ENCODE data around the gene LAMA5. TPM values are rescaled to one million over a fixed set of nuclear protein-coding genes. Genes with fewer than 3 reads are reported as not detected.

LAMA5 gene
- polyA plus RNA-seq, 1 of the 3 experiments (the other 2 are of a cell fraction), result 27.2 TPM

DNA sequence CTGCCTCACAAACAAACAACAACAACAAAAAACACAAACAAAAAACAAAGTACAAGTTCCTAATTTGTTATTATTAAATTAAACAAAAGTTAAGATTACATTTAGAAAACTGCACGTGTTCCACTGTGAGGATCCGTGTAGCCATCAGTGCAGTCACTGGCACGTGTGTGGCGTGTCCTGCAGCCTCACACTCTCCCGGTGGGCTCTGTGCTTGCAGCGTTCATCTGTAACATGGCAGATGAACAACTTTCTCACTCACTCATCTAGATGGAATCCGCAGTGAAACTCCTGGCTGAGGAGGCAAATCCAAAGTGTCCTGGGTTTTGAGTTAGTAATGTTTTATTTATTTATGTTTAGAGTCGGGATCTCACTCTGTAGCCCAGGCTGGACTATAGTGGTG lies 77.2 kb downstream of the LAMA5 start (continued):
- TF ChIP-seq, protein P1, sequence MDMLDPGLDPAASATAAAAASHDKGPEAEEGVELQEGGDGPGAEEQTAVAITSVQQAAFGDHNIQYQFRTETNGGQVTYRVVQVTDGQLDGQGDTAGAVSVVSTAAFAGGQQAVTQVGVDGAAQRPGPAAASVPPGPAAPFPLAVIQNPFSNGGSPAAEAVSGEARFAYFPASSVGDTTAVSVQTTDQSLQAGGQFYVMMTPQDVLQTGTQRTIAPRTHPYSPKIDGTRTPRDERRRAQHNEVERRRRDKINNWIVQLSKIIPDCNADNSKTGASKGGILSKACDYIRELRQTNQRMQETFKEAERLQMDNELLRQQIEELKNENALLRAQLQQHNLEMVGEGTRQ (IDR thresholded peaks at IDR 0.05; ENCODE audit: borderline replicate concordance, low read depth, low read length), result no peak
- no peak for TF ChIP-seq RCOR1 (IDR thresholded peaks at IDR 0.05; ENCODE audit: low read length)
- no peak for TF ChIP-seq ELF1 (IDR thresholded peaks at IDR 0.05)
- TF ChIP-seq YY1 (IDR thresholded peaks at IDR 0.05; ENCODE audit: low read depth), result no peak
- no peak for TF ChIP-seq FOXM1 (IDR thresholded peaks at IDR 0.05; ENCODE audit: low read depth)

- no peaks in the 10 kb centered on the region for H3K4me1 ChIP-seq (ENCODE audit: control insufficient read depth in 1 of 2, insufficient read depth in 2 of 2, low read depth in 1 of 2, low read length in 1 of 2)
- no peak for TF ChIP-seq IRF3 (IDR thresholded peaks at IDR 0.05; ENCODE audit: low read depth, low read length)
- TF ChIP-seq TAF1 (IDR thresholded peaks at IDR 0.05; ENCODE audit: borderline replicate concordance, low read depth, low read length), result no peak
- TF ChIP-seq USF1 (IDR thresholded peaks at IDR 0.05; ENCODE audit: borderline replicate concordance, low read depth), result no peak
- no peak for TF ChIP-seq ELF1 (IDR thresholded peaks at IDR 0.05)
- no peak for TF ChIP-seq FOXJ3 (CRISPR knock-in tag; IDR thresholded peaks at IDR 0.05)
- TF ChIP-seq JUND (IDR thresholded peaks at IDR 0.05), result no peak
- no peak for TF ChIP-seq GABPA (IDR thresholded peaks at IDR 0.05; ENCODE audit: low read depth)
- no peak for TF ChIP-seq EP300 (IDR thresholded peaks at IDR 0.05; ENCODE audit: borderline replicate concordance in 1 of 2, low read depth in 1 of 2, low read length in 1 of 2)
- no peak for TF ChIP-seq RAD21 (IDR thresholded peaks at IDR 0.05; ENCODE audit: low read length)
- TF ChIP-seq, protein P2, sequence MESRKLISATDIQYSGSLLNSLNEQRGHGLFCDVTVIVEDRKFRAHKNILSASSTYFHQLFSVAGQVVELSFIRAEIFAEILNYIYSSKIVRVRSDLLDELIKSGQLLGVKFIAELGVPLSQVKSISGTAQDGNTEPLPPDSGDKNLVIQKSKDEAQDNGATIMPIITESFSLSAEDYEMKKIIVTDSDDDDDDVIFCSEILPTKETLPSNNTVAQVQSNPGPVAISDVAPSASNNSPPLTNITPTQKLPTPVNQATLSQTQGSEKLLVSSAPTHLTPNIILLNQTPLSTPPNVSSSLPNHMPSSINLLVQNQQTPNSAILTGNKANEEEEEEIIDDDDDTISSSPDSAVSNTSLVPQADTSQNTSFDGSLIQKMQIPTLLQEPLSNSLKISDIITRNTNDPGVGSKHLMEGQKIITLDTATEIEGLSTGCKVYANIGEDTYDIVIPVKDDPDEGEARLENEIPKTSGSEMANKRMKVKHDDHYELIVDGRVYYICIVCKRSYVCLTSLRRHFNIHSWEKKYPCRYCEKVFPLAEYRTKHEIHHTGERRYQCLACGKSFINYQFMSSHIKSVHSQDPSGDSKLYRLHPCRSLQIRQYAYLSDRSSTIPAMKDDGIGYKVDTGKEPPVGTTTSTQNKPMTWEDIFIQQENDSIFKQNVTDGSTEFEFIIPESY (IDR thresholded peaks at IDR 0.05; ENCODE audit: borderline replicate concordance, low read depth), result no peak
- TF ChIP-seq RXRA (IDR thresholded peaks at IDR 0.05; ENCODE audit: borderline replicate concordance, low read depth), result no peak
- TF ChIP-seq NRF1 (IDR thresholded peaks at IDR 0.05; ENCODE audit: low read depth, low read length), result no peak
- TF ChIP-seq PBX3 (IDR thresholded peaks at IDR 0.05), result no peak
- TF ChIP-seq SIN3A (IDR thresholded peaks at IDR 0.05; ENCODE audit: borderline replicate concordance, low read depth, low read length), result no peak
- TF ChIP-seq, protein P3, sequence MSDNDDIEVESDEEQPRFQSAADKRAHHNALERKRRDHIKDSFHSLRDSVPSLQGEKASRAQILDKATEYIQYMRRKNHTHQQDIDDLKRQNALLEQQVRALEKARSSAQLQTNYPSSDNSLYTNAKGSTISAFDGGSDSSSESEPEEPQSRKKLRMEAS (IDR thresholded peaks at IDR 0.05; ENCODE audit: low read depth), result no peak
- 83% methylated on average over 1 of the region's 14 CpGs for WGBS (ENCODE audit: low lambda C conversion rate)
- H3K27ac ChIP-seq (ENCODE audit: low read depth in 2 of 2, low read length in 1 of 2), result no peak overlapping the region
- no peaks in the 10 kb centered on the region for H3K9me2 ChIP-seq
- no peaks in the 10 kb centered on the region for H3K79me2 ChIP-seq (ENCODE audit: insufficient read depth)
- no peaks in the 10 kb centered on the region for H4K20me1 ChIP-seq (ENCODE audit: insufficient read depth)
- H3K9ac ChIP-seq, result no peak overlapping the region
- ChIA-PET CTCF (no interaction called here), POLR2A (no interaction called here)
- no peak overlapping the region for H3K4me2 ChIP-seq
- peaks cover 9 to 28% of the 10 kb centered on the region in 2 experiments for H3K36me3 ChIP-seq (replicated peaks in 1 of 2; ENCODE audit: control insufficient read depth in 1 of 2, insufficient read depth in 2 of 2, low read length in 1 of 2)
- H3K4me3 ChIP-seq (ENCODE audit: low read depth in 2 of 2, low read length in 1 of 2), result no peak overlapping the region
- DNase-seq, result no peak
- no peak overlapping the region for H2AFZ ChIP-seq (ENCODE audit: low read depth)
- no peaks in the 10 kb centered on the region for H3K27me3 ChIP-seq (ENCODE audit: insufficient read depth)
- no peaks in the 10 kb centered on the region for H3K9me3 ChIP-seq
- peaks cover 3% of the 10 kb centered on the region for H3F3A ChIP-seq (replicated peaks; ENCODE audit: insufficient read depth)
These were observed 78.0 kb downstream of the LAMA5 start for GRCh38 chr20:62289131-62289530.
